BLaER1 treated with 17β-estradiol and CSF1 and Interleukin-3, amounts not matched to agents 10 nM and 100 nM (cell line): ENCODE results near the gene FOXK2.
"Not testable (repeated sequence)": the region's sequence is repeated elsewhere in the genome, so short reads cannot be mapped to it uniquely, and the experiment has no call there.

Experiments
- H3K27ac ChIP-seq, 11 experiments: shearing (Covaris generic); formaldehyde crosslinking; 2 replicates each; pipeline ENCODE4 v1.8.1; 2022
- H3K27me3 ChIP-seq, 11 experiments: shearing (Covaris generic); formaldehyde crosslinking; 2 replicates each; pipeline ENCODE4 v1.8.1; 2022
- H3K36me3 ChIP-seq, 11 experiments: shearing (Covaris generic); formaldehyde crosslinking; 2 replicates each; pipeline ENCODE4 v1.8.1; 2022
- H3K4me1 ChIP-seq, 10 experiments: shearing (Covaris generic); formaldehyde crosslinking; 2 replicates each; pipeline ENCODE4 v1.8.1; 2022
- H3K4me2 ChIP-seq, 11 experiments: shearing (Covaris generic); formaldehyde crosslinking; 2 replicates each; pipeline ENCODE4 v1.8.1; 2022
- H3K4me3 ChIP-seq, 10 experiments: shearing (Covaris generic); formaldehyde crosslinking; 2 replicates each; pipeline ENCODE4 v1.8.1; 2022
- H3K9ac ChIP-seq, 11 experiments: shearing (Covaris generic); formaldehyde crosslinking; 2 replicates each; pipeline ENCODE4 v1.8.1; 2022
- H3K9me3 ChIP-seq, 11 experiments: shearing (Covaris generic); formaldehyde crosslinking; replicated peaks in 1 of 11; 2 replicates each; pipeline ENCODE4 v1.8.1; 2022
- H4K20me1 ChIP-seq, 11 experiments: shearing (Covaris generic); formaldehyde crosslinking; 2 replicates each; pipeline ENCODE4 v1.8.1; 2022
- Cebpa-rat ChIP-seq, 11 experiments: shearing (Covaris generic); IDR thresholded peaks; 2 replicates each; pipeline ENCODE4 v1.8.1; 2022

Gene FOXK2

GRCh38 chr17:82566129-82566960 lies 46.8 kb downstream of the FOXK2 start:
- peak overlapping the region in 4 of 11 experiments; percentile 5 to 43 (median 24); a peak in 3 of 22 replicates for H3K9ac ChIP-seq
- no peak for TF ChIP-seq Cebpa-rat (IDR thresholded peaks at IDR 0.05)
- peaks cover 32 to 90% (median 53%) of the 10 kb centered on the region in 10 experiments for H3K4me1 ChIP-seq
- no peaks in the 10 kb centered on the region for H3K9me3 ChIP-seq
- H3K27ac ChIP-seq = peak overlapping the region in 6 of 11 experiments; percentile 13 to 58 (median 53); a peak in 9 of 22 replicates
- peaks cover 52 to 98% (median 87%) of the 10 kb centered on the region in 11 experiments; a peak in 19 of 22 replicates for H4K20me1 ChIP-seq
- H3K36me3 ChIP-seq = peaks cover 73 to 88% (median 84%) of the 10 kb centered on the region in 11 experiments
- H3K4me2 ChIP-seq = no peak overlapping the region; a peak in 1 of 22 replicates
- no peaks in the 10 kb centered on the region for H3K27me3 ChIP-seq
- H3K4me3 ChIP-seq = no peak overlapping the region

- Histone ChIP-seq H3K4me2 (no peak overlapping the region), H3K36me3 (peaks cover 83 to 98% (median 94%) of the 10 kb centered on the region in 11 experiments), H3K4me1 (peaks cover 28 to 82% (median 47%) of the 10 kb centered on the region in 10 experiments), H3K9me3 (no peaks in the 10 kb centered on the region), H3K27ac (no peak overlapping the region; a peak in 1 of 22 replicates), H3K9ac (no peak overlapping the region), H3K4me3 (no peak overlapping the region), H4K20me1 (peaks cover 42 to 95% (median 82%) of the 10 kb centered on the region in 11 experiments; a peak in 19 of 22 replicates), H3K27me3 (no peaks in the 10 kb centered on the region)
- TF ChIP-seq Cebpa-rat (IDR thresholded peaks at IDR 0.05) = no peak
These were observed 47.8 kb downstream of the FOXK2 start for GRCh38 chr17:82567286-82567685.

GRCh38 chr17:82568997-82569393 lies 49.5 kb downstream of the FOXK2 start:
- no peaks in the 10 kb centered on the region for H3K9me3 ChIP-seq
- no peaks in the 10 kb centered on the region for H3K27me3 ChIP-seq
- H3K27ac ChIP-seq = no peak overlapping the region
- no peak overlapping the region for H3K9ac ChIP-seq
- H3K4me1 ChIP-seq = peaks cover 14 to 66% (median 38%) of the 10 kb centered on the region in 10 experiments
- peaks cover 38 to 95% (median 75%) of the 10 kb centered on the region in 11 experiments; a peak in 18 of 22 replicates for H4K20me1 ChIP-seq
- no peak overlapping the region for H3K4me3 ChIP-seq
- TF ChIP-seq Cebpa-rat (IDR thresholded peaks at IDR 0.05) = no peak
- no peak overlapping the region for H3K4me2 ChIP-seq
- H3K36me3 ChIP-seq = peaks cover 94 to 100% (median 98%) of the 10 kb centered on the region in 11 experiments

GRCh38 chr17:82569621-82570020 lies 50.1 kb downstream of the FOXK2 start:
- H4K20me1 ChIP-seq = peaks cover 38 to 95% (median 69%) of the 10 kb centered on the region in 11 experiments; a peak in 18 of 22 replicates
- no peak overlapping the region for H3K9ac ChIP-seq
- no peak for TF ChIP-seq Cebpa-rat (IDR thresholded peaks at IDR 0.05)
- peaks cover 94 to 100% (median 98%) of the 10 kb centered on the region in 11 experiments for H3K36me3 ChIP-seq
- H3K4me1 ChIP-seq = peaks cover 12 to 60% (median 35%) of the 10 kb centered on the region in 10 experiments
- H3K27ac ChIP-seq = no peak overlapping the region
- H3K4me3 ChIP-seq = no peak overlapping the region
- no peak overlapping the region for H3K4me2 ChIP-seq
- no peaks in the 10 kb centered on the region for H3K27me3 ChIP-seq
- no peaks in the 10 kb centered on the region for H3K9me3 ChIP-seq

- Histone ChIP-seq H3K4me1 (peaks cover 5 to 54% (median 29%) of the 10 kb centered on the region in 10 experiments), H3K27me3 (no peaks in the 10 kb centered on the region), H3K36me3 (peaks cover 94 to 100% (median 98%) of the 10 kb centered on the region in 11 experiments), H3K27ac (peak overlapping the region in 6 of 11 experiments; percentile 24 to 55 (median 36); a peak in 4 of 22 replicates), H4K20me1 (peaks cover 43 to 96% (median 63%) of the 10 kb centered on the region in 11 experiments; a peak in 18 of 22 replicates), H3K9ac (peak overlapping the region in 1 of 11 experiments; percentile 41; a peak in 3 of 22 replicates), H3K4me2 (0 out of 22 replicates have a peak overlapping the region, but pooled peaks of 1 of the 11 experiments have one; percentile 5), H3K4me3 (no peak overlapping the region), H3K9me3 (no peaks in the 10 kb centered on the region)
- no peak for TF ChIP-seq Cebpa-rat (IDR thresholded peaks at IDR 0.05)
These were observed 50.7 kb downstream of the FOXK2 start for GRCh38 chr17:82570277-82570676.

GRCh38 chr17:82571855-82572254 lies 52.3 kb downstream of the FOXK2 start:
- Histone ChIP-seq H3K4me1 (peaks cover 0 to 43% (median 22%) of the 10 kb centered on the region in 10 experiments; a peak in 13 of 20 replicates), H3K36me3 (peaks cover 94 to 100% (median 99%) of the 10 kb centered on the region in 11 experiments), H3K9me3 (no peaks in the 10 kb centered on the region), H3K9ac (peak overlapping the region in 2 of 11 experiments; percentile 13 to 49; a peak in 3 of 22 replicates), H3K27me3 (no peaks in the 10 kb centered on the region), H3K4me2 (no peak overlapping the region), H4K20me1 (peaks cover 36 to 97% (median 57%) of the 10 kb centered on the region in 11 experiments; a peak in 18 of 22 replicates), H3K27ac (peak overlapping the region in 3 of 11 experiments; percentile 12 to 38 (median 23); a peak in 5 of 22 replicates), H3K4me3 (no peak overlapping the region)
- no peak for TF ChIP-seq Cebpa-rat (IDR thresholded peaks at IDR 0.05)

- H3K4me3 ChIP-seq = no peak overlapping the region
- H3K9ac ChIP-seq = no peak overlapping the region
- no peaks in the 10 kb centered on the region for H3K9me3 ChIP-seq
- no peak for TF ChIP-seq Cebpa-rat (IDR thresholded peaks at IDR 0.05)
- H4K20me1 ChIP-seq = peaks cover 29 to 98% (median 55%) of the 10 kb centered on the region in 11 experiments; a peak in 18 of 22 replicates
- no peaks in the 10 kb centered on the region for H3K27me3 ChIP-seq
- peaks cover 0 to 32% (median 17%) of the 10 kb centered on the region in 10 experiments; a peak in 13 of 20 replicates for H3K4me1 ChIP-seq
- H3K36me3 ChIP-seq = peaks cover 94 to 100% (median 99%) of the 10 kb centered on the region in 11 experiments
- no peak overlapping the region for H3K4me2 ChIP-seq
- no peak overlapping the region for H3K27ac ChIP-seq
These were observed 54.5 kb downstream of the FOXK2 start for GRCh38 chr17:82574041-82574440.

- not testable (repeated sequence) for H3K9me3 ChIP-seq, H3K4me3 ChIP-seq, H3K27ac ChIP-seq, H3K4me2 ChIP-seq, H3K27me3 ChIP-seq, H3K9ac ChIP-seq
- peaks cover 81 to 88% (median 86%) of the 10 kb centered on the region in 11 experiments for H3K36me3 ChIP-seq
- H3K4me1 ChIP-seq = peaks cover 0 to 16% (median 8%) of the 10 kb centered on the region in 10 experiments; a peak in 12 of 20 replicates
- peaks cover 14 to 87% (median 42%) of the 10 kb centered on the region in 11 experiments; a peak in 17 of 22 replicates for H4K20me1 ChIP-seq
These were observed 56.2 kb downstream of the FOXK2 start for GRCh38 chr17:82575581-82576221.
